ENCODE measurements around the gene GRB10.

The GRB10 gene

DNA sequence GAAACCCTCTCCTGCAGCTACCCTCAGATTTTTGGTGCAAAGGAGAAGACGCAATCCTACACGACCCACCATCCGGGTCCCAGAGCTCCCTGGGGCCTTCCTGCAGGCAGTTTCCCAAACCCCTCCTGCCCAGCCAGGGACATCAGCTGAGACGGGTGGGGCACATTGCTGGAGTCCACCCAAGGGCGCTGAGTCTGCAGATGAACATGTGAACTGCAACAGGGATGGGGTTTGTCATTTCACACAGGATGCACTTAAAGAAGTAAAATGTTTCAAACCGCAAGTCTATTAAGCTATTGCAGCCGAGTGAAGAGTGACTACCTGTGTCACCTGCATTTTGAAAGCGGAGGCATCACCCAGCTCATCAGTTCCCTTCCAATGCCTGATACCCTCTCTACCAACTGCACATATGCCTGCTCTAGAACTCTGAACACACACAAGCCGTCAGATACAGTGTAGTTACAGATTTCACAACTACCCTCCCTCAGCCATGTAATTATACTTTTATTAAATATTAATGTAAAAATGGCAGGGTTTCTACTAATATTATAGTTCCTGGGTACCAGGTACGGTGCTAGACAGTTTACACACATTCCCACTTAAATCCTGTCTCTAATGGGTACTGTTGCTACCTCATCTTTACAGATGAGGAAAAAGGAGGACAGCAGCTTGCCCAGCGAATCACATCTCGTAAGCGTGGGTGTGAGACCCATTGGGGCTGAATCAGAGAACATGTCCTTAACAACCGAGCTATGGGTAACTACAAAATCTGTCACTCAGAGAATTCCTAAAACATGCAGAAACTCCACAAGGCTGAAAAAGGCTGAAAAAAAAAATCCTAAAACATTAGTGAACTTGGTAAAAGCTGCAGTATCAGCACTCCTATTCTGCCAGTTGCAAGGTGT lies 71.2 kb downstream of the GRB10 start:
- peaks cover 5 to 63% of the 10 kb centered on the region in 2 donors for H3K27me3 Mint-ChIP-seq
- peak; percentile 46 for ATAC-seq (replicated peaks)
- H3K4me3 Mint-ChIP-seq = peak overlapping the region in 1 of 2 donors; percentile 24
- H3K4me1 Mint-ChIP-seq (ENCODE audit: low read depth in 2 of 2) = peaks cover 5 to 11% of the 10 kb centered on the region in 2 donors
- DNase-seq = no peak
- peaks cover 3% of the 10 kb centered on the region for H3K36me3 Mint-ChIP-seq (ENCODE audit: insufficient read depth)
- no peak overlapping the region for H3K27ac Mint-ChIP-seq
- H3K9me3 Mint-ChIP-seq = peaks cover 4 to 13% of the 10 kb centered on the region in 2 donors

DNA sequence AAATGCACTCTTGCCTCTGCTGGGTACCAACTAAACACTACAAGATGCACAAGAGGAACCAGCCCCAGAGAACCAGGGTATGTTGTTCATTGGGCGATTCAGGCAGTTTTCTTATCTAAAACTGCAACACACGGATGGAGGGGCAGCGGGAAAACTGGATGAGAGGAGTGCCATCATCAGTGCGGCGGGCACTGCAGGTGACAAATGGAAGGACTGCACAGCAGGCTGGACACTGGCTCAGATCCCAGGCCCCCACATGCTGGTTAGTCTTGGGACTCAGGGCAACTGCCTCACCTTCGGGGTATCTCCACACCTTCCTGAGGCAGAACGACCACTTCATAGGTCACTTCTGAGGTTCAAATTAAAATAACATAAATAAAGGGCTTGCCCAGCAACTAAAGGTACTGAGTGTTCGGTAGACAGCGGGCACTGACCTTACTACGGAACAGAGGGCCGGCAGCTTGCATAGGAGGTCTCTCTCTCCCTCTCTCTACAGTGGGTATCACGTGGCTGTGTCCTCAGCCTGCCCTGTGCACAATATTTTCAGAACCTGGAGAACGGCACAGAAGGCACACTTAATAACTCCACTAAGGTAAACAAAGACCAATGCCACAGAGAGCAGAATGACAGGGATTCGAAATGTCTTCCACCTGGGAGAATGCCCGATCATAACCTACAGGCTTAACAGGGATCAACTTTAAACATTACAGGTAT lies 72.1 kb downstream of the GRB10 start:
- peaks cover 3% of the 10 kb centered on the region for H3K36me3 Mint-ChIP-seq (ENCODE audit: insufficient read depth)
- DNase-seq (no peak), ATAC-seq (replicated peaks) (no peak)
- peaks cover 0 to 54% of the 10 kb centered on the region in 2 donors for H3K27me3 Mint-ChIP-seq
- H3K4me3 Mint-ChIP-seq = no peak overlapping the region
- H3K9me3 Mint-ChIP-seq = peaks cover 4 to 13% of the 10 kb centered on the region in 2 donors
- H3K4me1 Mint-ChIP-seq (ENCODE audit: low read depth in 2 of 2) = peaks cover 5 to 11% of the 10 kb centered on the region in 2 donors
- peak overlapping the region in 1 of 2 donors; percentile 46 for H3K27ac Mint-ChIP-seq

DNA sequence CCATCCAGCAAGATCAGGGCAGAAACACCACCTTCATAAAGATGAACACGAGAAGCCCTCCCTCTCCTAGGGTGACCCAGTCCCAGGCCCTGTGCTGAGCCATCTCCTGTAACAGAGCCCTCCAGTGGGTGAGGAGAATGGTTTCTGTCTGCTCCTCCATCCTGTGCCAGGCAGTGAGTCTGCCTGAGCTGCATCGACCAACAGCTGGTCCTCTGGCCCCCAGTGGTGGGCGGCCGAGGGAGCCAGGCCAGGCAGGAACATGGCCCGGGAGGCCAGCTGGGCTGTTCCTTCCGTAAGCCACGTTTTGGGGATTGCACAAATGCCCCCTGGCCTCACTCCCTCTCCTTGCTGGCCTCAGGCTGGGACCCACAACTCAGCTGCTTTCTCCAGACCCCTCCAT lies 73.5 kb downstream of the GRB10 start:
- ATAC-seq (replicated peaks) (no peak), DNase-seq (no peak)
- H3K27ac Mint-ChIP-seq = no peak overlapping the region
- peaks cover 3% of the 10 kb centered on the region for H3K36me3 Mint-ChIP-seq (ENCODE audit: insufficient read depth)
- H3K4me3 Mint-ChIP-seq = no peak overlapping the region
- peaks cover 5 to 11% of the 10 kb centered on the region in 2 donors for H3K4me1 Mint-ChIP-seq (ENCODE audit: low read depth in 2 of 2)
- H3K9me3 Mint-ChIP-seq = peaks cover 4 to 13% of the 10 kb centered on the region in 2 donors
- peaks cover 2 to 57% of the 10 kb centered on the region in 2 donors for H3K27me3 Mint-ChIP-seq

DNA sequence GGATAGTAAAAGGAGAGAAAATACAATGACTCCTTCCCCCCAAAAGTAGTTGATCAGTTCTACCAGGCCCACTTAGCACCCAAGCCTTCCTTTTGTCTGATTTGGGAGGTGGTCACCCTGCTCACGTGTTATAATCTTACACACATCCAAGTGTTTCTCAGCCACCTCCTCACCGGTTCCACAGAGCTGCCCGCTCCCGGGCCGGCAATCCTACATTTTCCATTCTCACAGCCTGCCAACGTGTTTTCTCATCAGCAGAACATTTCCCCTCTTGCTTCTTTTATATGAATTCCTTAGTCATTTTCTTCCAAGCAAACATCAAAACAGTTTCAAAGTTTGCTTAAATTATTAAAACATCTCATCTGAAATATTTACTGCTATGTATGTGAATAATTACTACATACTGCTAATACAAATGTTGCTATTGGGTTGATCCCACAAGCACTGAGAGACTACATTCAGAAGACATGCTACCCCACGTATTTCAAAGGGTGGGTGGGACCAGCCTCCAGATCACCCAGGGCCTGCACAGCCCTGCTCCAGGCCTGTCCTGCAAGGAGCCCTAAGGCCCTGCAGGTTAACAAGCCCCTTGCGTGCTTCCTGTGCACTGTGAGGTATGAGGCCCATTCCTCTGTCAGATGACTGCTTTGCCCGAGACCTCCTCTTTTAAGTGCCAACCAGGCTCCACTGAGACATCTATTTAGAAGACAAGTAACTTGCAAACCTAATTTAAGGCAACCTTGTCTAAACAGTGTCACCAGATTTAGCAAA lies 75.3 kb downstream of the GRB10 start:
- ATAC-seq (replicated peaks) = no peak
- H3K27me3 Mint-ChIP-seq = peaks cover 16 to 71% of the 10 kb centered on the region in 2 donors
- H3K4me3 Mint-ChIP-seq = no peak overlapping the region

DNA sequence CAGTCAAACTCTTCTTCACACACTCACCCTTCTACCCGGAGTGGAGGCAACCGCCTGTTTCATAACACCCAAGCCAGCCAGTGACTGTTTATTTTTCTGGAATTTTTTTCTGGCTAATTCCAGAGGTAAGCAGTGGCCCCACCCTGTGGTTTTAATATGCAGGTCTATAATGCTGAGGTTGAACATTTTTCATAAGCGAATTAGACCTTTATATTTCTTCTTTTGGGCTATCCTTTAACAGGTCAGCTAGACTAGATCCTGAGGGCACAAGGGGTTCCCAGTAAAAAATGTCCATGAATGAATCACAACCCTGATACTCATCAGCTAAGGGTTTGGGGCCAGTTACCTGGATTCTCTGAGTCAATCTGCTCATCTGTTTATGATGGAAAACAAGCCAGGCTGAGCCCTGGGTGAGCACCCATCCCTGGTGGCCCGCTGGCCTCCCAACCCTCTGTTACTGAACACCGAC lies 76.2 kb downstream of the GRB10 start:
- peaks cover 22 to 78% of the 10 kb centered on the region in 2 donors for H3K27me3 Mint-ChIP-seq
- H3K36me3 Mint-ChIP-seq (ENCODE audit: insufficient read depth) = peaks cover 3% of the 10 kb centered on the region
- H3K4me1 Mint-ChIP-seq (ENCODE audit: low read depth in 2 of 2) = peaks cover 0 to 3% of the 10 kb centered on the region in 2 donors
- H3K9me3 Mint-ChIP-seq = no peaks in the 10 kb centered on the region
- no peak overlapping the region for H3K27ac Mint-ChIP-seq
- DNase-seq = no peak
- H3K4me3 Mint-ChIP-seq = no peak overlapping the region
- ATAC-seq (replicated peaks) = no peak

More for the DNA sequence above, 75.3 kb downstream of the GRB10 start:
- H3K36me3 Mint-ChIP-seq (ENCODE audit: insufficient read depth) = peaks cover 3% of the 10 kb centered on the region
- H3K27ac Mint-ChIP-seq = peak overlapping the region in 1 of 2 donors; percentile 20
- H3K4me1 Mint-ChIP-seq (ENCODE audit: low read depth in 2 of 2) = peaks cover 0 to 3% of the 10 kb centered on the region in 2 donors
- DNase-seq = no peak
- H3K9me3 Mint-ChIP-seq = no peaks in the 10 kb centered on the region

DNA sequence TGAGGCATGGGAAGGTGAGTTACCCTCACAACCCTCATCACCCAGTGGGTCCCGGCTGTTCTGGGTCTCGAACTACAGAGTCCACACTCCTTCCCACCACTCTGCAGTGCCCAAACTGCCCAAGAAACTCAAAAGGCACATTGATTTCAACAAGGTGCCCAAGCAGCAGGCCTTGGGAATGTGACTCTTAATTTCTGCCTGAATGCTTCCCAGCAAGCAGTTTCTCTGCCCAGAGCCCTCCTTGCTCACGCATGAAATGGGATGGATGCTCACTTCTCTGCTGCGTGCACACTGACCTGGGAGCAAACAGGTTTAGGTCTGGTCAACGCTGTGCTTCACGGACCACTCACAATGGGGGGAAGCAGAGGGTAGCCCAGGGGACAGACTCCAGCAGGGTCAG lies 77.9 kb downstream of the GRB10 start:
- DNase-seq (no peak), ATAC-seq (replicated peaks) (no peak)
- no peaks in the 10 kb centered on the region for H3K9me3 Mint-ChIP-seq
- peaks cover 2% of the 10 kb centered on the region for H3K36me3 Mint-ChIP-seq (ENCODE audit: insufficient read depth)
- no peak overlapping the region for H3K4me3 Mint-ChIP-seq
- H3K27me3 Mint-ChIP-seq = peaks cover 22 to 67% of the 10 kb centered on the region in 2 donors
- H3K4me1 Mint-ChIP-seq (ENCODE audit: low read depth in 2 of 2) = no peaks in the 10 kb centered on the region
- H3K27ac Mint-ChIP-seq = no peak overlapping the region

DNA sequence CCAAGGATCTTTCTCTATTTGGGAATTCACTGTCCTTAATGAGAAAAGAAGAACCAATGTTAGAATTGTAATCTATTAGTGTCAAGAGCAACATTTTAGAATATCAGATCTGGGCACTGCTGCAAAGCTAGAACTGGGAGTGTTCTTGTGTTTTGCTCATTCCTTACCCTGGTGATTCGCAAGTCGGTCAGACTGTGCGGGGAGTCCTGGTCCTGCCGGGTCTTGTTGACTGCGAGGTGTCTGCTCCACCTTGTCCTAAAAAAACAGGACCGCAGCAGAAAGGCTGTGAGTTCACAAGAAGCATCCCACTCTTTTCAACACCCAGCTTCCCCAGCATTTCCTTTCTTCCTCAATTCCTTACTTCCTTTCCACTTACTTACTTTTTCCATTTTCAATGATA lies 79.0 kb downstream of the GRB10 start:
- Mint-ChIP-seq H3K9me3 (no peaks in the 10 kb centered on the region), H3K4me3 (no peak overlapping the region), H3K4me1 (ENCODE audit: low read depth in 2 of 2) (no peaks in the 10 kb centered on the region), H3K27me3 (peaks cover 22 to 55% of the 10 kb centered on the region in 2 donors), H3K36me3 (ENCODE audit: insufficient read depth) (no peaks in the 10 kb centered on the region), H3K27ac (no peak overlapping the region)
- DNase-seq = no peak
- ATAC-seq (replicated peaks) = no peak

DNA sequence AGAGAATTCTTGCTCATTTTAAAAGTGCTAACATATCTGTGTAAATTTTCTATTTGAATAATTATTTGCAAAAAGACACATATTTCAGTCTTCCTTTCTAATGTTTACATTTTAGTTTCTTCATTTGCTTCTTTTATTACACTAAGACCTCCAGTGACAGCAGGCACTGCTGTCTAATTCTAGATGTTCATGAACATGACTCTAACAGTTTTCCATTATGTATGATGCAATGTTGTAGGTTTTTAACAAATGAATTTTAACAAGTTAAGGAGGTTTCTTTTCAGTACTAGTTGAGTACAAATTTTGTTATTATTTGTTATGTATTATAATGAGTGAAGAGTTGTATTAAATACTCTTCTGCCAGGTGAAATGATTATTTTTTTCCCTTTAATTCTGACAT lies 83.6 kb downstream of the GRB10 start:
- ATAC-seq (replicated peaks) = no peak
- DNase-seq = no peak
- H3K27me3 Mint-ChIP-seq = peaks cover 21 to 36% of the 10 kb centered on the region in 2 donors
- H3K9me3 Mint-ChIP-seq = no peaks in the 10 kb centered on the region
- no peaks in the 10 kb centered on the region for H3K36me3 Mint-ChIP-seq (ENCODE audit: insufficient read depth)
- peaks cover 0 to 2% of the 10 kb centered on the region in 2 donors for H3K4me1 Mint-ChIP-seq (ENCODE audit: low read depth in 2 of 2)
- no peak overlapping the region for H3K4me3 Mint-ChIP-seq
- no peak overlapping the region for H3K27ac Mint-ChIP-seq

DNA sequence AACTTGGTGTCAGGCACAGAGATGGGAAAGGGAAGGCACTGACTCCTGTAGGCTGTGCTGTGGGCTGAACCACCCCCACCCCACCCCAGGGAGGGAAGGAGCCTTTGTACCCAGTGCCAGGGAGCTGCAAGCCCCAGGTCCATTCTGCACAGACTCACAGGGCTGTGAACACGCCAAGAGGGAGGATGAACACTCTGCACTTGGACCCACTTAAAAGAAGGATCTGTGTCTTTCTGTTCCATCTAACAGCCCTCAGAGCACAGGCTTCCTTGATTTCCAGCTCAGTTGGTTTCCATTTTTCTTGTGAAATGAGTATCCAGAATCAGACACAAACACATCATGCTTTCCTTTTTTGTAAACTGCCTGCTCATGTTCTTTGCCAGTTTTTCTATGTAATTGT lies 84.9 kb downstream of the GRB10 start:
- Mint-ChIP-seq H3K27me3 (peaks cover 7 to 32% of the 10 kb centered on the region in 2 donors), H3K4me3 (no peak overlapping the region), H3K4me1 (ENCODE audit: low read depth in 2 of 2) (peaks cover 0 to 6% of the 10 kb centered on the region in 2 donors), H3K36me3 (ENCODE audit: insufficient read depth) (no peaks in the 10 kb centered on the region), H3K9me3 (no peaks in the 10 kb centered on the region), H3K27ac (no peak overlapping the region)
- no peak for DNase-seq
- ATAC-seq (replicated peaks) = no peak

DNA sequence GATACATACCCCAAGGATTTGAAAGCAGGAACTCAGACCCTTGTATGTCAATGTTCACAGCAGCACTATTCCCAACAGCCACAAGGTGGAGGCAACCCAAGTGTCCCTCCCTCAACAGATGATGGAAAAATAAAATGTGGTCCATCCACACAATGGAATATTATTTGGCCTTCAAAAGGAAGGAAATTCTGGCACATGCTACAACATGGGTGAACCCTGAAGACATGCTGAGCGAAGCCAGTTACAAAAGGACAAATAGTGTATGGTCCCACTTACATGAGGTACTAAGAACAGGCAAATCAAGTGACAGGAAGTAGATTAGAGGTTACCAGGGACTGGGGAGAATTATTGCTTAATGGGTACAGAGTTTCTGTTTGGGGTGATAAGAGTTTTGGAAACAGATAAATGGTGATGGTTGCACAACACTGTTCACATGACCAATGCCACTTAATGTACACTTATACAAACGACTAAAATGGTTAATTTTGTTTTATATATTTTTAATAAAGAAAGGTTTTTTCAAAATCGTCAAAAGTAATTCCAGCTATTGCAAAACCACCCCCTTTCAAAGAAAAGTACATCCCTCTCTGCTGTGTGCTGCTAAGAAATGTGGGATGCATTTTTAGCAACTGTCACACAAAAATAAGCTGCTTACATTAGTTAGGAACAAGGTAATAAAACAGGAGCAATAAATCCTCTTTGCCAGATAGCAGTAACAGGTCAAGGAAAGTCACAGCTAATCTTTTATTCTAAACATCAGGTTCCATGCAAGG lies 85.7 kb downstream of the GRB10 start:
- H3K27ac Mint-ChIP-seq = peak overlapping the region in 1 of 2 donors; percentile 42

DNA sequence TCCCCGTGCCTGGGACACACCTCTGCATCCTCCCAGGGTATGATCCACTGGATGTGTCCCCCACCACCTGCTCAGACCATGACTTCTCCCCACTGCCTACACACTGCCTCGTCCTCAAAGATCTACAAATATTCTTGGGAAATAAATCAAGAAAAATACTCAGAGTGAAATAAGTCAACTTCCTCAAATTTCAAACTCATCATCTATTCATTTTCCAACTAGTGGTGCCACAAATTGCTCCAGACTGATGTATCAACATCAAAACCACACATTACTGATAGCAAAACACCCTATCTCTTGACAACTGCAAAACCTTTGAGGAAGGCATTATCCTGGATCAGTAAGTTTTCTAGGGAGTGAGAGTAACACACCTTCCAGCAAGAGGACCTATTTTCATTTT lies 87.7 kb downstream of the GRB10 start:
- Mint-ChIP-seq H3K36me3 (ENCODE audit: insufficient read depth) (no peaks in the 10 kb centered on the region), H3K27me3 (peaks cover 0 to 20% of the 10 kb centered on the region in 2 donors), H3K9me3 (no peaks in the 10 kb centered on the region), H3K4me3 (no peak overlapping the region), H3K27ac (no peak overlapping the region), H3K4me1 (ENCODE audit: low read depth in 2 of 2) (peaks cover 0 to 6% of the 10 kb centered on the region in 2 donors)
- DNase-seq = no peak
- no peak for ATAC-seq (replicated peaks)

More for the DNA sequence above, 85.7 kb downstream of the GRB10 start:
- Mint-ChIP-seq H3K4me1 (ENCODE audit: low read depth in 2 of 2) (peaks cover 0 to 6% of the 10 kb centered on the region in 2 donors), H3K27me3 (peaks cover 5 to 29% of the 10 kb centered on the region in 2 donors), H3K36me3 (ENCODE audit: insufficient read depth) (no peaks in the 10 kb centered on the region), H3K9me3 (no peaks in the 10 kb centered on the region), H3K4me3 (no peak overlapping the region)
- ATAC-seq (replicated peaks) (no peak), DNase-seq (no peak)

DNA sequence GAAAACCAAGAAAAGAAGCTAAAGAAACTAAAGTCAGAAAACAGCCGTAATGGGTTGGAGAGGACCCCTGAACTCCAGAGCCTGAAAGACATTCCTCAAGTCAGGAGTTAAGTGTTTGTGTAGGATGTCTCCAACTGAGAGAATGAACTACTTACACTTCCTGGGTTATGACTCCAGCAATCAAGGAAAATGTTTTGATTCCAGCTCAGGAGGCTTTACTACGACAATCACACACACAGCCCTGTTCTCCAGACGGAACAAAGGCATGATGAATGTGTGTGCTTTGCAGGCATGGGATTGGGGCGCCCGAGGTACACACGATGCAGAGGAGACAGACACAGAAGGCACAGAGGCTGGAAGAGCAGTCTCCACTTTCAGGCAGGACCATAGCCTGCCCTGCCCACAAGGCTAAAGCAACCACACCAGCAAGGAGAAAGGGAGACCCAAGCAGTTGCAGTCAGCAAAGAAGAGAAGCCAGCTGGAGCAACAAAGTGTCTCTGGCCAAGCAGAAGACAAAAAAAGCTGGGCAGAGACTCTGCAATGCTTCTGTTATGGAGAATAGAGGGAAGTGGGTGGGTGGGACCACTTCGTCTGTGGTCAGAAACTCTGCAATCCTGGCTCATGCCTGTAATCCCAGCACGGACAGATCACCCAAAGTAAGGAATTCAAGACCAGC lies 89.1 kb downstream of the GRB10 start:
- no peaks in the 10 kb centered on the region for H3K9me3 Mint-ChIP-seq
- no peak overlapping the region for H3K27ac Mint-ChIP-seq
- no peak overlapping the region for H3K4me3 Mint-ChIP-seq
- H3K4me1 Mint-ChIP-seq (ENCODE audit: low read depth in 2 of 2) = peaks cover 0 to 6% of the 10 kb centered on the region in 2 donors
- H3K27me3 Mint-ChIP-seq = peaks cover 0 to 20% of the 10 kb centered on the region in 2 donors
- no peaks in the 10 kb centered on the region for H3K36me3 Mint-ChIP-seq (ENCODE audit: insufficient read depth)
- DNase-seq (no peak), ATAC-seq (replicated peaks) (no peak)
